WTC11 (cell line): Measurements from ENCODE around the gene IER2. TPM values are rescaled to one million over a fixed set of nuclear protein-coding genes. Genes with fewer than 3 reads are reported as not detected.

ENCODE experiments used
- ATAC-seq: fragments of 200-7000 bp; cut with Tn5 transposase; 2 replicates; pipeline ENCODE4 v1.10.0; 2021; ENCODE audit warnings: mild to moderate bottlenecking, moderate library complexity
- CTCF ChIA-PET: fragments of 300-600 bp; sonication (Branson Sonifier 250); formaldehyde crosslinking; loops from one replicate; lab custom pipeline; 2021; ENCODE audit warnings: antibody characterized with exemption; lab: Charles Lee
- POLR2A ChIA-PET: fragments of 350-600 bp; sonication (Branson Sonifier 250); formaldehyde crosslinking; loops from one replicate; lab custom pipeline; 2021; ENCODE audit warnings: antibody characterized with exemption; lab: Charles Lee
- DNase-seq: peaks from one replicate; pipeline ENCODE4 v3.0.0; 2021; ENCODE audit warnings: low spot score
- H3K27ac Mint-ChIP-seq: 2 replicates; pipeline ENCODE4 v1.8.0; 2021; ENCODE audit warnings: mixed read lengths
- H3K27me3 Mint-ChIP-seq: 2 replicates; pipeline ENCODE4 v1.8.0; 2021; ENCODE audit warnings: low read depth, mild to moderate bottlenecking, moderate library complexity, mixed read lengths
- H3K36me3 Mint-ChIP-seq: 2 replicates; pipeline ENCODE4 v1.8.0; 2021; ENCODE audit warnings: mixed read lengths
- H3K4me1 Mint-ChIP-seq: 2 replicates; pipeline ENCODE4 v1.8.0; 2022; ENCODE audit warnings: mixed read lengths
- H3K4me3 Mint-ChIP-seq: 2 replicates; pipeline ENCODE4 v1.8.0; 2021; ENCODE audit warnings: mild to moderate bottlenecking, moderate library complexity, mixed read lengths
- H3K9me3 Mint-ChIP-seq: 2 replicates; pipeline ENCODE4 v1.8.0; 2021; ENCODE audit warnings: mixed read lengths
- ATF1 ChIP-seq: sonication (generic); formaldehyde crosslinking; IDR thresholded peaks from 2 replicates; pipeline ENCODE4 v1.8.1; 2023; ENCODE audit warnings: mild to moderate bottlenecking, moderate library complexity, missing genetic modification reagents
- ATF2 ChIP-seq: sonication (generic); formaldehyde crosslinking; IDR thresholded peaks from 2 replicates; pipeline ENCODE4 v1.8.1; 2022; ENCODE audit warnings: low read depth, missing genetic modification reagents, borderline replicate concordance
- CREM ChIP-seq: sonication (generic); formaldehyde crosslinking; IDR thresholded peaks from 2 replicates; pipeline ENCODE4 v1.8.1; 2022; ENCODE audit warnings: mild to moderate bottlenecking, missing genetic modification reagents, moderate library complexity
- ELF4 ChIP-seq: sonication (generic); formaldehyde crosslinking; IDR thresholded peaks from 2 replicates; pipeline ENCODE4 v1.8.1; 2022; ENCODE audit warnings: low read depth, mild to moderate bottlenecking, moderate library complexity, missing genetic modification reagents
- ERG ChIP-seq: fragments of 250-450 bp; sonication (Bioruptor Pico); IDR thresholded peaks from 2 replicates; pipeline ENCODE4 v1.8.0; 2021; ENCODE audit warnings: mild to moderate bottlenecking
- ETV6 ChIP-seq: sonication (generic); formaldehyde crosslinking; IDR thresholded peaks from 2 replicates; pipeline ENCODE4 v1.8.1; 2022; ENCODE audit warnings: mild to moderate bottlenecking, missing genetic modification reagents
- GRHL2 ChIP-seq: fragments of 250-450 bp; sonication (Bioruptor Pico); IDR thresholded peaks from 2 replicates; pipeline ENCODE4 v1.8.0; 2022; ENCODE audit warnings: mild to moderate bottlenecking, moderate library complexity; ENCODE audit not compliant: insufficient replicate concordance, severe bottlenecking
- GTF2I ChIP-seq: fragments of 250-450 bp; sonication (Bioruptor Pico); conservative IDR thresholded peaks from 2 replicates; pipeline ENCODE4 v1.4.0; 2021; ENCODE audit warnings: mild to moderate bottlenecking
- IRF2 ChIP-seq: sonication (generic); formaldehyde crosslinking; IDR thresholded peaks from 2 replicates; pipeline ENCODE4 v1.8.0; 2022; ENCODE audit warnings: low read depth, missing genetic modification reagents, borderline replicate concordance
- JUN ChIP-seq: sonication (generic); formaldehyde crosslinking; IDR thresholded peaks from 2 replicates; pipeline ENCODE4 v1.8.0; 2023; ENCODE audit warnings: mild to moderate bottlenecking, missing genetic modification reagents
- KAT7 ChIP-seq: sonication (generic); formaldehyde crosslinking; IDR thresholded peaks from 2 replicates; pipeline ENCODE4 v1.8.1; 2023; ENCODE audit warnings: missing genetic modification reagents, mild to moderate bottlenecking, borderline replicate concordance
- MYBL2 ChIP-seq: sonication (generic); formaldehyde crosslinking; IDR thresholded peaks from 2 replicates; pipeline ENCODE4 v1.8.1; 2023; ENCODE audit warnings: mild to moderate bottlenecking, moderate library complexity, missing genetic modification reagents
- NR2C2 ChIP-seq: sonication (generic); formaldehyde crosslinking; IDR thresholded peaks from 2 replicates; pipeline ENCODE4 v1.8.0; 2022; ENCODE audit warnings: mild to moderate bottlenecking, missing genetic modification reagents
- PRDM15 ChIP-seq: sonication (generic); formaldehyde crosslinking; IDR thresholded peaks from 2 replicates; pipeline ENCODE4 v1.8.0; 2022; ENCODE audit warnings: missing genetic modification reagents
- PRRX2 ChIP-seq: fragments of 250-450 bp; sonication (Bioruptor Pico); IDR thresholded peaks from 2 replicates; pipeline ENCODE4 v1.8.0; 2021; ENCODE audit warnings: mild to moderate bottlenecking
- RELA ChIP-seq: sonication (generic); formaldehyde crosslinking; IDR thresholded peaks from 2 replicates; pipeline ENCODE4 v1.8.1; 2022; ENCODE audit warnings: missing genetic modification reagents, mild to moderate bottlenecking, borderline replicate concordance
- SP1 ChIP-seq: sonication (generic); formaldehyde crosslinking; conservative IDR thresholded peaks from 2 replicates; pipeline ENCODE4 v1.8.1; 2022; ENCODE audit warnings: missing genetic modification reagents
- TCF7 ChIP-seq: sonication (generic); formaldehyde crosslinking; IDR thresholded peaks from 2 replicates; pipeline ENCODE4 v1.8.0; 2022; ENCODE audit warnings: mild to moderate bottlenecking, low read depth, missing genetic modification reagents, moderate library complexity
- TP53 ChIP-seq: sonication (generic); formaldehyde crosslinking; IDR thresholded peaks from 2 replicates; pipeline ENCODE4 v1.8.1; 2023; ENCODE audit warnings: mild to moderate bottlenecking, missing genetic modification reagents
- ZNF219 ChIP-seq: sonication (generic); formaldehyde crosslinking; IDR thresholded peaks from 2 replicates; pipeline ENCODE4 v1.8.0; 2023; ENCODE audit warnings: missing genetic modification reagents, mild to moderate bottlenecking, borderline replicate concordance
- ZNF671 ChIP-seq: fragments of 250-450 bp; sonication (Bioruptor Pico); IDR thresholded peaks from 2 replicates; pipeline ENCODE4 v1.8.0; 2021; ENCODE audit warnings: mild to moderate bottlenecking
- total RNA-seq: library from RNA; stranded (reverse); gene quantifications from 3 replicates; pipeline ENCODE4 v1.2.3, GENCODE V29; 2021
- TF ChIP-seq, protein P1 (sequence below): sonication (generic); formaldehyde crosslinking; IDR thresholded peaks from 2 replicates; pipeline ENCODE4 v1.8.0; 2022; ENCODE audit warnings: mild to moderate bottlenecking, missing genetic modification reagents
- TF ChIP-seq, protein P2 (sequence below): sonication (generic); formaldehyde crosslinking; IDR thresholded peaks from 2 replicates; pipeline ENCODE4 v1.8.0; 2023; ENCODE audit warnings: mild to moderate bottlenecking, missing genetic modification reagents

Gene IER2
- total RNA-seq, 1 experiment from 2014 or later: 138 TPM

DNA sequence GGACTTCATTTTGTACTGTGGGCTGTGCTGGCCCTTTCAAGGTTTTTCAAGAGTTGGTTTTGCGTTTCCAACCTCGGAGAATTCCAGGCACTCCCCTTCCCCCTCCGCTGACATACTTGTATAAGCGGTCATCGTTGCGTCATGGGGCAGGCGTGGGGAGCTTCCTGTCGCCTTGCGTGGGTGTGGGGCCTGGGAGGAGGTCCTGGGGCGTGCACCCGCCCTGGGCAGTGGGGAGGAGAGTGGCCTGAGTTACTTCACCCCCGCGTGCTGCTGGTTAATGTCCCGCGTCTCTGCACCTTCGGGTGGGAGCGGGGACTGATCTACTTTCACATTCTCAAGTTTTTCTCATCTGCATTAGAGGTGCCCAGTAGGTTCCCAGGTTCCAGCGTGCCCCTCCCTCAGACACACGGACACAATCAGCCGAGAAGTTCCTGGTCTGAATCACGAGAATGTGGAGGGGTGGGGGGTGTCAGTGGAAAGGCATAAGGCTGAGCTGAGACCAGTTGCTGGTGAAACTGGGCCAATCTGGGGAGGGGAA, 4.1 kb downstream of the IER2 start (continued):
- no peak for TF ChIP-seq ATF1 (CRISPR knock-in tag)

GRCh38 chr19:13154911-13155471, 4.8 kb downstream of the IER2 start:
- peaks cover 7% of the 10 kb centered on the region; the same call in 1 of the 2 replicates for H3K27me3 Mint-ChIP-seq
- H3K4me3 Mint-ChIP-seq: peak overlapping the region; percentile 92
- CTCF ChIA-PET: interaction anchor here (0.6 to 1.9 kb wide), 9 partner anchors 9 to 190 kb away, joined by 3 to 17 read pairs (median 4); no protein-coding TSS in a partner anchor
- DNase-seq (peak; percentile 94), ATAC-seq (peak; percentile 4)
- peak overlapping the region; percentile 99 for H3K27ac Mint-ChIP-seq
- H3K4me1 Mint-ChIP-seq: peaks cover 23% of the 10 kb centered on the region
- H3K36me3 Mint-ChIP-seq: peaks cover 20% of the 10 kb centered on the region
- POLR2A ChIA-PET: interaction anchor here (0.9 to 5.5 kb wide), 8 partner anchors 10 to 593 kb away, joined by 3 to 167 read pairs (median 4); partner anchors contain the start of gene NACC1
- H3K9me3 Mint-ChIP-seq: no peaks in the 10 kb centered on the region
- TF ChIP-seq ZNF219 (CRISPR knock-in tag) (no peak), CREM (CRISPR knock-in tag) (0 out of 2 replicates have a peak, but pooled peaks have one; percentile 19), PRDM15 (CRISPR knock-in tag) (no peak), SP1 (CRISPR knock-in tag) (peak; percentile 48), TCF7 (no peak), PRRX2 (CRISPR knock-in tag) (peak; percentile 74; the same call in 1 of the 2 replicates), KAT7 (no peak; the same call in 1 of the 2 replicates), ELF4 (CRISPR knock-in tag) (no peak), GRHL2 (CRISPR knock-in tag) (peak; percentile 100), RELA (CRISPR knock-in tag) (0 out of 2 replicates have a peak, but pooled peaks have one; percentile 23), ZNF671 (CRISPR knock-in tag) (no peak), ERG (CRISPR knock-in tag) (peak; percentile 79; the same call in 1 of the 2 replicates), GTF2I (CRISPR knock-in tag) (peak; percentile 99), IRF2 (CRISPR knock-in tag) (no peak), MYBL2 (CRISPR knock-in tag) (no peak; the same call in 1 of the 2 replicates), ATF2 (CRISPR knock-in tag) (no peak), JUN (CRISPR knock-in tag) (peak; percentile 36; the same call in 1 of the 2 replicates), TP53 (CRISPR knock-in tag) (0 out of 2 replicates have a peak, but pooled peaks have one; percentile 28), NR2C2 (CRISPR knock-in tag) (no peak), ETV6 (CRISPR knock-in tag) (no peak)
- TF ChIP-seq, protein P1, sequence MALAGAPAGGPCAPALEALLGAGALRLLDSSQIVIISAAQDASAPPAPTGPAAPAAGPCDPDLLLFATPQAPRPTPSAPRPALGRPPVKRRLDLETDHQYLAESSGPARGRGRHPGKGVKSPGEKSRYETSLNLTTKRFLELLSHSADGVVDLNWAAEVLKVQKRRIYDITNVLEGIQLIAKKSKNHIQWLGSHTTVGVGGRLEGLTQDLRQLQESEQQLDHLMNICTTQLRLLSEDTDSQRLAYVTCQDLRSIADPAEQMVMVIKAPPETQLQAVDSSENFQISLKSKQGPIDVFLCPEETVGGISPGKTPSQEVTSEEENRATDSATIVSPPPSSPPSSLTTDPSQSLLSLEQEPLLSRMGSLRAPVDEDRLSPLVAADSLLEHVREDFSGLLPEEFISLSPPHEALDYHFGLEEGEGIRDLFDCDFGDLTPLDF: no peak
- TF ChIP-seq, protein P2, sequence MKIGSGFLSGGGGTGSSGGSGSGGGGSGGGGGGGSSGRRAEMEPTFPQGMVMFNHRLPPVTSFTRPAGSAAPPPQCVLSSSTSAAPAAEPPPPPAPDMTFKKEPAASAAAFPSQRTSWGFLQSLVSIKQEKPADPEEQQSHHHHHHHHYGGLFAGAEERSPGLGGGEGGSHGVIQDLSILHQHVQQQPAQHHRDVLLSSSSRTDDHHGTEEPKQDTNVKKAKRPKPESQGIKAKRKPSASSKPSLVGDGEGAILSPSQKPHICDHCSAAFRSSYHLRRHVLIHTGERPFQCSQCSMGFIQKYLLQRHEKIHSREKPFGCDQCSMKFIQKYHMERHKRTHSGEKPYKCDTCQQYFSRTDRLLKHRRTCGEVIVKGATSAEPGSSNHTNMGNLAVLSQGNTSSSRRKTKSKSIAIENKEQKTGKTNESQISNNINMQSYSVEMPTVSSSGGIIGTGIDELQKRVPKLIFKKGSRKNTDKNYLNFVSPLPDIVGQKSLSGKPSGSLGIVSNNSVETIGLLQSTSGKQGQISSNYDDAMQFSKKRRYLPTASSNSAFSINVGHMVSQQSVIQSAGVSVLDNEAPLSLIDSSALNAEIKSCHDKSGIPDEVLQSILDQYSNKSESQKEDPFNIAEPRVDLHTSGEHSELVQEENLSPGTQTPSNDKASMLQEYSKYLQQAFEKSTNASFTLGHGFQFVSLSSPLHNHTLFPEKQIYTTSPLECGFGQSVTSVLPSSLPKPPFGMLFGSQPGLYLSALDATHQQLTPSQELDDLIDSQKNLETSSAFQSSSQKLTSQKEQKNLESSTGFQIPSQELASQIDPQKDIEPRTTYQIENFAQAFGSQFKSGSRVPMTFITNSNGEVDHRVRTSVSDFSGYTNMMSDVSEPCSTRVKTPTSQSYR (CRISPR knock-in tag): peak; percentile 76
